NB4 (cell line): ENCODE results near the gene FUZ.

Experiments used
- DNase-seq: peaks from one replicate; pipeline ENCODE4 v3.0.0; 2010; ENCODE audit warnings: low read depth
- H3K4me3 ChIP-seq: one replicate; pipeline ENCODE4 v1.5.1; 2011; ENCODE audit warnings: mild to moderate bottlenecking, low read depth, low read length, moderate library complexity
- CTCF ChIP-seq: IDR thresholded peaks from one replicate; pipeline ENCODE4 v1.5.1; 2012; ENCODE audit warnings: low read depth, low read length
- MAX ChIP-seq: IDR thresholded peaks from 2 replicates; pipeline ENCODE4 v1.6.1; 2011; ENCODE audit warnings: low read depth, low read length
- MYC ChIP-seq: IDR thresholded peaks from 2 replicates; pipeline ENCODE4 v1.6.1; 2011; ENCODE audit warnings: low read depth, low read length
- POLR2A ChIP-seq: IDR thresholded peaks from 2 replicates; pipeline ENCODE4 v1.6.1; 2011; ENCODE audit warnings: mild to moderate bottlenecking; ENCODE audit not compliant: insufficient read length; ENCODE audit errors: extremely low read depth

The FUZ gene

GRCh38 chr19:49848938-49849337, 35.8 kb upstream of the FUZ start:
- H3K4me3 ChIP-seq: no peak overlapping the region
- TF ChIP-seq MYC (no peak), MAX (no peak), CTCF (no peak), POLR2A (no peak)
- DNase-seq: peak; percentile 50

- TF ChIP-seq POLR2A (no peak), CTCF (no peak), MYC (no peak), MAX (peak; percentile 89)
- DNase-seq: peak; percentile 88
- H3K4me3 ChIP-seq: no peak overlapping the region
These were observed 34.9 kb upstream of the FUZ start for GRCh38 chr19:49847731-49848696.

- TF ChIP-seq POLR2A (no peak), MAX (no peak), MYC (no peak), CTCF (no peak)
- no peak for DNase-seq
- no peak overlapping the region for H3K4me3 ChIP-seq
These were observed 33.3 kb upstream of the FUZ start for GRCh38 chr19:49846408-49846807.

GRCh38 chr19:49845414-49845813, 32.3 kb upstream of the FUZ start:
- DNase-seq: no peak
- H3K4me3 ChIP-seq: no peak overlapping the region
- TF ChIP-seq POLR2A: no peak
- no peak for TF ChIP-seq MYC
- no peak for TF ChIP-seq MAX
- no peak for TF ChIP-seq CTCF

GRCh38 chr19:49844138-49845095, 31.3 kb upstream of the FUZ start:
- TF ChIP-seq POLR2A: no peak
- TF ChIP-seq MYC: peak; percentile 76
- TF ChIP-seq MAX: 0 out of 2 replicates have a peak, but pooled peaks have one; percentile 53
- TF ChIP-seq CTCF: no peak
- H3K4me3 ChIP-seq: no peak overlapping the region
- DNase-seq: peak; percentile 94
